Prostate gland (tissue), 2 donors: ENCODE results near the gene VAV1. TPM values are rescaled to one million over a fixed set of nuclear protein-coding genes. Genes with fewer than 3 reads are reported as not detected.

Source experiments
- DNase-seq: peaks from one replicate; pipeline ENCODE4 v3.0.0-alpha.2; 2019; ENCODE audit warnings: low spot score
- H3K27ac ChIP-seq, 2 donors: fragments of 200-600 bp; sonication (generic); 2 replicates each; pipeline ENCODE4 v1.5.1; 2017 to 2019
- H3K27me3 ChIP-seq: fragments of 200-600 bp; sonication (generic); replicated peaks from 2 replicates; pipeline ENCODE4 v1.5.1; 2019; ENCODE audit not compliant: insufficient read depth
- H3K36me3 ChIP-seq, 2 donors: fragments of 200-600 bp; sonication (generic); 1 replicate in 1 of 2; 2 replicates in 1 of 2; pipeline versions ENCODE4 v1.5.1 to v1.8.1; 2017 to 2019
- H3K4me1 ChIP-seq: fragments of 200-600 bp; sonication (generic); replicated peaks from 2 replicates; pipeline ENCODE4 v1.5.1; 2019
- H3K4me3 ChIP-seq, 2 donors: fragments of 200-600 bp; sonication (generic); 2 replicates each; pipeline ENCODE4 v1.5.1; 2017 to 2019
- H3K9me3 ChIP-seq: fragments of 200-600 bp; sonication (generic); 2 replicates; pipeline ENCODE4 v1.5.1; 2017
- CTCF ChIP-seq, 4 experiments: fragments of 200-600 bp in 2 of 4; fragments of 450-650 bp in 2 of 4; sonication (generic) in 2 of 4; IDR thresholded peaks; 1 replicate in 3 of 4; 2 replicates in 1 of 4; pipeline ENCODE4 v1.5.1; 2016 to 2019; ENCODE audit warnings: antibody characterized with exemption in 4 of 4, mild to moderate bottlenecking in 2 of 4, moderate library complexity in 2 of 4
- POLR2A ChIP-seq: fragments of 450-650 bp; IDR thresholded peaks from one replicate; pipeline ENCODE4 v1.6.1; 2016; ENCODE audit warnings: antibody characterized with exemption, mild to moderate bottlenecking
- POLR2AphosphoS5 ChIP-seq: sonication (generic); formaldehyde crosslinking; IDR thresholded peaks from one replicate; pipeline ENCODE4 v1.6.1; 2017; ENCODE audit warnings: antibody characterized with exemption
- WGBS: methylation state at CpG from one replicate; pipeline ENCODE4 v1.1.5; 2018; 5-methylcytosine and 5-hydroxymethylcytosine counted together
- intact Hi-C: fragments of 100-400 bp; cut with DNase I; formaldehyde crosslinking; loops from one replicate; pipeline ENCODE4 v1.14.2; 2022
- total RNA-seq, 2 donors: library from RNA; depleted of rRNA; stranded (reverse); fragments of >200 nt; gene quantifications; one replicate each; pipeline ENCODE4 v1.1.0, GENCODE V29; 2016

The VAV1 gene
- total RNA-seq, 2 donors from 2014 or later: 3.6 to 4.8 TPM

- Histone ChIP-seq H3K4me1 (no peaks in the 10 kb centered on the region), H3K36me3 (no peaks in the 10 kb centered on the region), H3K4me3 (no peak overlapping the region), H3K27ac (no peak overlapping the region), H3K27me3 (no peaks in the 10 kb centered on the region), H3K9me3 (no peaks in the 10 kb centered on the region)
- DNase-seq: no peak
- 83% methylated on average over 16 of the region's 17 CpGs for WGBS
- no peak for TF ChIP-seq CTCF (IDR thresholded peaks at IDR 0.05)
- TF ChIP-seq POLR2A: no peak
- TF ChIP-seq POLR2AphosphoS5: no peak
- intact Hi-C loops: no loop called here
Observed at GRCh38 chr19:6821639-6822310, 49.3 kb downstream of the VAV1 start.

GRCh38 chr19:6822311-6822670 is 49.8 kb downstream of the VAV1 start:
- Histone ChIP-seq H3K9me3 (no peaks in the 10 kb centered on the region), H3K36me3 (no peaks in the 10 kb centered on the region), H3K27me3 (no peaks in the 10 kb centered on the region), H3K27ac (no peak overlapping the region), H3K4me1 (no peaks in the 10 kb centered on the region), H3K4me3 (no peak overlapping the region)
- intact Hi-C loops: no loop called here
- TF ChIP-seq POLR2A: no peak
- TF ChIP-seq CTCF (IDR thresholded peaks at IDR 0.05): no peak
- TF ChIP-seq POLR2AphosphoS5: no peak
- WGBS: 50% methylated on average over 25 of the region's 25 CpGs
- no peak for DNase-seq

GRCh38 chr19:6825076-6825774 is 52.7 kb downstream of the VAV1 start:
- no peaks in the 10 kb centered on the region for H3K36me3 ChIP-seq
- no peak overlapping the region for H3K4me3 ChIP-seq
- no peak for DNase-seq
- H3K27ac ChIP-seq: no peak overlapping the region
- intact Hi-C loops: no loop called here
- 90% methylated on average over 12 of the region's 12 CpGs for WGBS
- no peaks in the 10 kb centered on the region for H3K4me1 ChIP-seq
- no peaks in the 10 kb centered on the region for H3K27me3 ChIP-seq
- TF ChIP-seq POLR2A (no peak), CTCF (IDR thresholded peaks at IDR 0.05) (no peak)
- H3K9me3 ChIP-seq: no peaks in the 10 kb centered on the region

- H3K27me3 ChIP-seq: no peaks in the 10 kb centered on the region
- TF ChIP-seq POLR2AphosphoS5 (no peak), POLR2A (no peak)
- no peaks in the 10 kb centered on the region for H3K4me1 ChIP-seq
- no peaks in the 10 kb centered on the region for H3K36me3 ChIP-seq
- no peak overlapping the region for H3K27ac ChIP-seq
- H3K4me3 ChIP-seq: no peak overlapping the region
- intact Hi-C loops: no loop called here
- no peaks in the 10 kb centered on the region for H3K9me3 ChIP-seq
- DNase-seq: no peak
- 91% methylated on average over 15 of the region's 15 CpGs for WGBS
Observed at GRCh38 chr19:6826281-6826920, 53.9 kb downstream of the VAV1 start.

- H3K9me3 ChIP-seq: no peaks in the 10 kb centered on the region
- TF ChIP-seq CTCF (IDR thresholded peaks at IDR 0.05): no peak
- no peak for TF ChIP-seq POLR2A
- TF ChIP-seq POLR2AphosphoS5: no peak
- H3K4me1 ChIP-seq: no peaks in the 10 kb centered on the region
- 60% methylated on average over 14 of the region's 14 CpGs for WGBS
- H3K36me3 ChIP-seq: no peaks in the 10 kb centered on the region
- intact Hi-C loops: no loop called here
- no peak overlapping the region for H3K27ac ChIP-seq
- H3K4me3 ChIP-seq: no peak overlapping the region
- DNase-seq: no peak
- no peaks in the 10 kb centered on the region for H3K27me3 ChIP-seq
Observed at GRCh38 chr19:6828306-6828697, 55.8 kb downstream of the VAV1 start.
